Natural killer cell (primary cell): ENCODE results near the gene HPS3. TPM values are rescaled to one million over a fixed set of nuclear protein-coding genes. Genes with fewer than 3 reads are reported as not detected.

Experiments
- ATAC-seq, 3 donors: fragments of 150-1000 bp in 2 of 3; fragments of 200-7000 bp in 1 of 3; cut with Tn5 transposase; 1 replicate in 1 of 3; 2 replicates in 2 of 3; pipeline ENCODE4 v1.10.0; 2021; ENCODE audit warnings: mild to moderate bottlenecking in 2 of 3, moderate library complexity in 2 of 3
- DNase-seq, 2 donors: peaks; one replicate each; pipeline versions ENCODE4 v3.0.0 to v3.0.0-alpha.2; 2013 to 2021; ENCODE audit warnings: mixed read lengths in 1 of 2
- H3K27ac ChIP-seq: one replicate; pipeline ENCODE4 v1.5.1; 2013; ENCODE audit warnings: mild to moderate bottlenecking, low read length
- H3K27me3 ChIP-seq: one replicate; pipeline ENCODE4 v1.6.1; 2013; ENCODE audit warnings: low read length; ENCODE audit not compliant: control insufficient read depth, insufficient read depth
- H3K36me3 ChIP-seq: one replicate; pipeline ENCODE4 v1.6.1; 2013; ENCODE audit warnings: low read length; ENCODE audit not compliant: control insufficient read depth, insufficient read depth
- H3K4me1 ChIP-seq: one replicate; pipeline ENCODE4 v1.6.1; 2013; ENCODE audit warnings: low read length; ENCODE audit not compliant: control insufficient read depth, insufficient read depth
- H3K4me3 ChIP-seq: one replicate; pipeline ENCODE4 v1.5.1; 2013; ENCODE audit warnings: low read length
- H3K9me3 ChIP-seq: one replicate; pipeline ENCODE4 v1.6.1; 2013; ENCODE audit warnings: low read length; ENCODE audit not compliant: control insufficient read depth, insufficient read depth
- H3K27ac Mint-ChIP-seq, 2 donors: one replicate each; pipeline ENCODE4 v1.8.0; 2022; ENCODE audit warnings: mild to moderate bottlenecking in 2 of 2, mixed read lengths in 2 of 2, moderate library complexity in 1 of 2
- H3K27me3 Mint-ChIP-seq, 2 donors: one replicate each; pipeline ENCODE4 v1.8.0; 2022; ENCODE audit warnings: low read depth in 2 of 2, mixed read lengths in 2 of 2
- H3K36me3 Mint-ChIP-seq: one replicate; pipeline ENCODE4 v1.8.0; 2022; ENCODE audit warnings: mixed read lengths
- H3K4me1 Mint-ChIP-seq, 2 donors: one replicate each; pipeline ENCODE4 v1.8.0; 2022; ENCODE audit warnings: mixed read lengths in 2 of 2
- H3K4me3 Mint-ChIP-seq: one replicate; pipeline ENCODE4 v1.8.0; 2022; ENCODE audit warnings: mild to moderate bottlenecking, moderate library complexity, mixed read lengths
- H3K9me3 Mint-ChIP-seq, 2 donors: one replicate each; pipeline ENCODE4 v1.8.0; 2022; ENCODE audit warnings: mixed read lengths in 2 of 2
- WGBS: methylation state at CpG from one replicate; pipeline ENCODE4 v1.1.7; 2013; ENCODE audit warnings: missing lambda C conversion rate; ENCODE audit not compliant: insufficient coverage; 5-methylcytosine and 5-hydroxymethylcytosine counted together
- intact Hi-C: fragments of 100-400 bp; cut with micrococcal nuclease; formaldehyde crosslinking; loops from one replicate; pipeline ENCODE4 v1.14.2; 2022
- total RNA-seq, 4 donors: library from RNA; stranded (reverse); fragments of 120-200 nt in 1 of 4; gene quantifications; one replicate each; pipeline versions ENCODE4 v1.2.3 to v1.2.4, GENCODE V29; 2013 to 2022
- TF ChIP-seq, protein P1 (sequence below): fragments of 200-600 bp; IDR thresholded peaks from one replicate; pipeline ENCODE4 v1.8.0; 2022; ENCODE audit warnings: antibody characterized with exemption

Gene HPS3
- total RNA-seq, 3 donors from 2014 or later (not counting 1 experiment from before 2014, with no cell fraction given), result 19.6 to 35.5 (median 24.7) TPM

GRCh38 chr3:149101641-149102040 lies 27.8 kb upstream of the HPS3 start:
- no peaks in the 10 kb centered on the region for H3K36me3 Mint-ChIP-seq
- no peaks in the 10 kb centered on the region for H3K4me1 Mint-ChIP-seq
- no peaks in the 10 kb centered on the region for H3K9me3 ChIP-seq
- TF ChIP-seq, protein P1, sequence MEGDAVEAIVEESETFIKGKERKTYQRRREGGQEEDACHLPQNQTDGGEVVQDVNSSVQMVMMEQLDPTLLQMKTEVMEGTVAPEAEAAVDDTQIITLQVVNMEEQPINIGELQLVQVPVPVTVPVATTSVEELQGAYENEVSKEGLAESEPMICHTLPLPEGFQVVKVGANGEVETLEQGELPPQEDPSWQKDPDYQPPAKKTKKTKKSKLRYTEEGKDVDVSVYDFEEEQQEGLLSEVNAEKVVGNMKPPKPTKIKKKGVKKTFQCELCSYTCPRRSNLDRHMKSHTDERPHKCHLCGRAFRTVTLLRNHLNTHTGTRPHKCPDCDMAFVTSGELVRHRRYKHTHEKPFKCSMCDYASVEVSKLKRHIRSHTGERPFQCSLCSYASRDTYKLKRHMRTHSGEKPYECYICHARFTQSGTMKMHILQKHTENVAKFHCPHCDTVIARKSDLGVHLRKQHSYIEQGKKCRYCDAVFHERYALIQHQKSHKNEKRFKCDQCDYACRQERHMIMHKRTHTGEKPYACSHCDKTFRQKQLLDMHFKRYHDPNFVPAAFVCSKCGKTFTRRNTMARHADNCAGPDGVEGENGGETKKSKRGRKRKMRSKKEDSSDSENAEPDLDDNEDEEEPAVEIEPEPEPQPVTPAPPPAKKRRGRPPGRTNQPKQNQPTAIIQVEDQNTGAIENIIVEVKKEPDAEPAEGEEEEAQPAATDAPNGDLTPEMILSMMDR, result no peak
- H3K4me1 ChIP-seq, result no peaks in the 10 kb centered on the region
- WGBS, result 89% methylated on average over 3 of the region's 3 CpGs
- intact Hi-C loops, result no loop called here
- no peaks in the 10 kb centered on the region for H3K9me3 Mint-ChIP-seq
- H3K27ac ChIP-seq, result no peak overlapping the region
- H3K27ac Mint-ChIP-seq, result no peak overlapping the region
- H3K27me3 ChIP-seq, result no peaks in the 10 kb centered on the region
- ATAC-seq (no peak), DNase-seq (no peak)
- peaks cover 7 to 13% of the 10 kb centered on the region in 2 donors for H3K27me3 Mint-ChIP-seq
- no peaks in the 10 kb centered on the region for H3K36me3 ChIP-seq
- H3K4me3 ChIP-seq, result no peak overlapping the region
- no peak overlapping the region for H3K4me3 Mint-ChIP-seq

DNA sequence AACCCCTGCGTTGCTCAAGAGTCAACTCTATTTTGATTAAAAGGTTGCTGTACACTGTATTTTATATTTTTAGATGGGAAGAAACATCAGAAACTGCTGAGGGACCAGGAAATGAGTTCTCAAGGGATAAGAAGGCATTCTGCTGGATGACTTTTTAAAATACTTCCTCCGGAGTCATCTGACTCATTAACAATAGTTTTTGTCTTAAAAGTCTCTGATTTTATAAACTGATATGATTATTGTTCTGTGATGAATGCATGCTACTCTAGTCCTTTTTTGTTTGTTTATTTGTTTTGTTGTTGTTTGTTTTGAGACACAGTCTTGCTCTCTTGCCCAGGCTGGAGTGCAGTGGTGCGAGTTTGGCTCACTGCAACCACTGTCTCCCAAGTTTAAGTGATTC lies 25.0 kb upstream of the HPS3 start:
- no peaks in the 10 kb centered on the region for H3K36me3 Mint-ChIP-seq
- no peaks in the 10 kb centered on the region for H3K36me3 ChIP-seq
- no peaks in the 10 kb centered on the region for H3K9me3 Mint-ChIP-seq
- H3K27me3 Mint-ChIP-seq, result peaks cover 7 to 8% of the 10 kb centered on the region in 2 donors
- H3K9me3 ChIP-seq, result no peaks in the 10 kb centered on the region
- TF ChIP-seq, protein P1, result no peak
- no peaks in the 10 kb centered on the region for H3K27me3 ChIP-seq
- H3K4me3 Mint-ChIP-seq, result no peak overlapping the region
- 100% methylated on average over 2 of the region's 3 CpGs for WGBS
- H3K4me3 ChIP-seq, result no peak overlapping the region
- no peak for ATAC-seq
- H3K4me1 Mint-ChIP-seq, result no peaks in the 10 kb centered on the region
- H3K4me1 ChIP-seq, result no peaks in the 10 kb centered on the region
- no peak overlapping the region for H3K27ac ChIP-seq
- H3K27ac Mint-ChIP-seq, result no peak overlapping the region
- no peak for DNase-seq
- intact Hi-C loops, result no loop called here

DNA sequence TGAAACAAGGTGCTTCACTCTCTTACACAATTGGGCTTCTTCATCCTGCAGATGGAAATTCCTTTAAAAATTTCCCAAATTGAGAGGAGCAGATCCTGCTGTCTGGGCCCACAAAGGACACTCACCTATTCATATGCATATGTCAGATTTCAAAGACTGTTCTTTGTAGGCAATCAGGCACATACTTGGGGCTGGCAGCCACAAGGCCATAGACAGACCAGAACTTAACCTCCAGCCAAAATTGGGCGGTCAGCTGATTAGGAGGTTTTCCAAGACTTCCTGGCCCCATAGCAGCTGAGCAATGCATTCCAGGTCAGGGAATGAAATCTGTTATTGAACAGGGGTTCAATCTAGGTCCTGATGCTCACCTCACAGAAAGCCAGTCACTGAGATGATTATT lies 15.0 kb upstream of the HPS3 start:
- no peaks in the 10 kb centered on the region for H3K9me3 Mint-ChIP-seq
- intact Hi-C loops, result no loop called here
- no peak overlapping the region for H3K4me3 Mint-ChIP-seq
- ATAC-seq, result no peak
- no peak overlapping the region for H3K27ac Mint-ChIP-seq
- no peaks in the 10 kb centered on the region for H3K27me3 Mint-ChIP-seq
- TF ChIP-seq, protein P1, result no peak
- no peak overlapping the region for H3K4me3 ChIP-seq
- H3K36me3 ChIP-seq, result no peaks in the 10 kb centered on the region
- 93% methylated on average over 1 of the region's 1 CpG for WGBS
- no peaks in the 10 kb centered on the region for H3K4me1 ChIP-seq
- no peaks in the 10 kb centered on the region for H3K27me3 ChIP-seq
- H3K36me3 Mint-ChIP-seq, result no peaks in the 10 kb centered on the region
- no peak overlapping the region for H3K27ac ChIP-seq
- no peaks in the 10 kb centered on the region for H3K4me1 Mint-ChIP-seq
- H3K9me3 ChIP-seq, result no peaks in the 10 kb centered on the region
- no peak for DNase-seq

DNA sequence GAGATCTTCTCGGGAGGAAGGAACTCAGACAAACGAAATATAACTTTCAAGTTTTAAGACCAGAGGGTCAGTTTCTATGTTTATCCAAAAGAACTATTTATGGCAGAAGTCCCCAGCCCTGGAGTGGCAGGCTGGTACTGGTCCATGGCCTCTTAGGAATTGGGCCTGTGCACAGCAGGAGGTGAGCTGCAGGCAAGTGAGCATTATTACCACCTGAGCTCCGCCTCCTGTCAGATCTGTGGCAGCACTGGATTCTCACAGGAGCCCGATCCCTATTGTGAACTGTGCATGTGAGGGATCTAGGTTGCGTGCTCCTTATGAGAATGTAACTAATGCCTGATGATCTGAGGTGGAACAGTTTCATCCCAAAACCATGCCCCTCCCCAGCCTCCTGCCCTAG lies 14.3 kb upstream of the HPS3 start:
- Mint-ChIP-seq H3K27me3 (no peaks in the 10 kb centered on the region), H3K27ac (no peak overlapping the region), H3K9me3 (no peaks in the 10 kb centered on the region), H3K4me3 (no peak overlapping the region), H3K4me1 (peaks cover 2% of the 10 kb centered on the region in 2 donors), H3K36me3 (no peaks in the 10 kb centered on the region)
- Histone ChIP-seq H3K4me3 (no peak overlapping the region), H3K27ac (no peak overlapping the region), H3K27me3 (no peaks in the 10 kb centered on the region), H3K9me3 (no peaks in the 10 kb centered on the region), H3K36me3 (no peaks in the 10 kb centered on the region), H3K4me1 (no peaks in the 10 kb centered on the region)
- 80% methylated on average over 5 of the region's 5 CpGs for WGBS
- ATAC-seq (no peak), DNase-seq (no peak)
- intact Hi-C loops, result no loop called here
- TF ChIP-seq, protein P1, result no peak
